Activated T-cell treated with anti-CD3 and anti-CD28 coated beads for 1 hour (primary cell): ENCODE data around the gene CDYL.
"Not testable (repeated sequence)": the region's sequence is repeated elsewhere in the genome, so short reads cannot be mapped to it uniquely, and the experiment has no call there.

Experiments
- DNase-seq: peaks from one replicate; pipeline ENCODE4 v3.0.0-alpha.2; 2020; ENCODE audit warnings: low read depth

The CDYL gene

GRCh38 chr6:5004373-5005037, 228.3 kb downstream of the CDYL start:
- no peak for DNase-seq

GRCh38 chr6:5005038-5005433, 228.8 kb downstream of the CDYL start:
- not testable (repeated sequence) for DNase-seq
